IPS-NIHi11 (cell line): ENCODE data around the gene SLC35B1.
"Not testable (repeated sequence)": the region's sequence is repeated elsewhere in the genome, so short reads cannot be mapped to it uniquely, and the experiment has no call there.

Source experiments
- DNase-seq: peaks from one replicate; pipeline ENCODE4 v3.0.0; 2012; ENCODE audit warnings: mixed read lengths, low spot score

SLC35B1 gene

GRCh38 chr17:49699966-49700575 lies 7.7 kb downstream of the SLC35B1 start:
- DNase-seq, result no peak

DNA sequence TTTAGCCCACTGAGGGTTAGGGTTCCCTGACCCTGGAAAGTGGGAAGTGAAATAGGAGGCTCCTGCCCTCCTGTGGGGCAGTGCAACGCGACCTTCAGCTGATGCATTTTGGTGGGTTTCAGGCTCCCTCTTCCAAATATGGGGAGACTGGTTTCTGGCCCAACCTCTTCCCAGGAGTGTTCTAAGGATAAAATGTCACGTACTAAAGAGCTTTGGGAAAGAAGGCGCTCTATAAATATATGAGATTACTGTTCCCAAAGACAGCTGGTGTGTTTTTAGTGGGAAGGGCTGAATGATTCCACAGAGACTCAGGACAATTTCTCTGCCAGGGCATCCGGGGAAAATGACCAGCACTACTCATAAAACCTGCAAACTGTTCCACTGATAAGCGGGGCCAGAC lies 9.8 kb downstream of the SLC35B1 start:
- no peak for DNase-seq

DNA sequence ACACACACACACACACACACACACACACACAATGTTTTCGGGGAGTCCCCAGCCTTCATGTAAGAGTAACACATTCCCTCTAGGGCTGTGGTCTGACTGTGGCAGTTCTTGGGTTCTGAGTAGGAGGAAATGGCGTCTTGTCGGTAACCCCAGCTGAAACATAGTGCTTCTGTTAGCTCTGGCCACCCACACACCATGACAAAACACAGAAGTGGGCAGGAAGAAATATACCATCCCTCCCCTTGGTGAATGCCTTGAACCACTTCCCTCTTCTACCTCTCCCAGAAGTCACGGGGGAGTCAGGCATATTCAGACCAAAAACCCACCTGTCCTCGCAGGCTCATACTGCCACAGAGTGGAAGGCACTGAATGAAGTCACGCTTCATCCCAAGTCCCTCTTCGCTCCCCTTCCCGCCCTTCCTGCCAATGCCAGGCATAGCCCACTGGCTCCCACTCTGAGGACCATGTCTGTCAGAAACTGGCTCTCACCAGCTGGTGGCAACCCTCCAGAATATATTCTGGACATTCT lies 11.5 kb downstream of the SLC35B1 start:
- no peak for DNase-seq

DNA sequence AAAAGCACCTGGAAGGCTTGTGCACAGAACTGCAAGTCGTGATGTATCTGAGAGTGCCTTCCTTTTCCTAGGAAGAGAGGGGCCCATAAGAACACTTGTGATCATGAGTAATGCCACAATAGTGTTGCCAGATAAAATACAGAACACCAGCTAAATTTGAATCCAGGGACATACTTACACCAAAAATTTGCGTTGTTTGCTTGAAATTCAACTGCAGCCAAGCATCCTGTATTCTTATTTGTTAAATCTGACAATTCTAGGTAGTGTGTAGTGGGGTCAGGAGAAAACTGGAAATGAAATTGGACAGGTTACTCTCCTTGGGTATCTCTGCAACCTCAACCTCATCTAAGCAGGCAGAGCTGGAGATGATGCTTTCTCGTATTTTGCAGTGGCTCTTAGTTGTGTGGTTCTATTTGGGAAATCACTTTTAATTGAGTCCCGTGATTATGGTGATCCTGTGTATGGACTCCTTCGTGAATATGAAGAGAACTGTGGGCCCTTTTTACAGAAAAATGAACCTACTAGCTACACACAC lies 12.0 kb downstream of the SLC35B1 start:
- DNase-seq, result no peak

DNA sequence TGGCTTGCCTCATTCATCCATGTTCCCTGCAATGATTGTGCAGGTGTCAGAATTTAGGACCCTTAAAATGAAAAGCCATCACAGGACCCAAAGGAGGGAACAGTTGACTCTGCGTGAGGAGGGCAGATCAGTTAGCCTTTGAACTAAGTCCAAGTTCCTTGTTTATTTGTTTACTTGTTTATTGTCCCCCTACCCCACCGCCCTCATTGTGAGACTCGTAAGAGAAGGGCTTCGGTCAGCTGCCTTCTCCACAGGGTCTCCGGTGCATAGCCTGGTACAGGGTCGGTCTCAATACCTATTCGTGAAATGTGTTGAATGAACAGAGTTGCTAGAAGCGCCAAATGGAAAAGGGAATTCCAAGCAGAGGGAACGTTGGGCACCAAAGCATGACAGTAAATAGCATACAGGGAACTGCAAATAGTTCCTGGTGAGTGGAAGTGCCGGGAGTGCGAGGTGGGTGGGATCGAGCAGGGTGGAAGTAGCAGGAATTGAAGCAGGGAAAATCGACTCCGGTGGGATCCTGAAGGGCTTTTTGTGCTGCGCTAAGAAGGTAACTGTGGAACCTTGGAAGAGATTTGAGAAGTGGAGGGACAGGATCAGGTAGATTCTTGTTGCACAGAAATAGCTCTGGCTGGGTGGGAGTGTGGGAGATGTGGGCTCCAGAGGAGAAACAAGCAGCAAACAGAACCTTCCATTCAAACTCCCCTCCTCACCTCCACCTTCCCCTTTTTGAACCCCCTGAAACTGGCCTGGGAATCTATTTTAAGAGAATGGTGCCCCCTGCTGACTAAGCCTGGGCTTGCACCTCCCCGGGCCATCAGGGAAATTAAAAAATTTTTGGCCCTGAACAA lies 12.7 kb downstream of the SLC35B1 start:
- peak; percentile 67 for DNase-seq

DNA sequence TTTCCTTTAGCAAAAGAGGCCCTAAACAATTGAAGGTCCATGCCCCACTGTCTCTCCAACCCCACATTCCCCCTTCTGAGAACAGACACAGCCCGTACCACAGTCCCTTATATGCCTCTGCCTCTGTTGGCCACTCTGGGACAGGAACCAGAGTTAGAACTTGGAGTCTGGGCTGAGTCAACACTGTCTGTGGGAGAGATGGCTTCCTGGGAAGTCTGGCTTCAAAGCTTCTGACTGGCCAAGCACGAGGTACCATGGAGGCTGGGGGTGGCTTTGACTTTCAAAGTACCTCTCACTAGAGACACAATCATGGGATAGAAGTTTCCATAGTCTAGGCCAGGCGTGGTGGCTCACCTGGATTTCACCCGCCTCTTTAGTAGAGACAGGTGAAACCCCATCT lies 15.0 kb downstream of the SLC35B1 start:
- no peak for DNase-seq

GRCh38 chr17:49691677-49692191 lies 16.0 kb downstream of the SLC35B1 start:
- DNase-seq, result peak; percentile 39

DNA sequence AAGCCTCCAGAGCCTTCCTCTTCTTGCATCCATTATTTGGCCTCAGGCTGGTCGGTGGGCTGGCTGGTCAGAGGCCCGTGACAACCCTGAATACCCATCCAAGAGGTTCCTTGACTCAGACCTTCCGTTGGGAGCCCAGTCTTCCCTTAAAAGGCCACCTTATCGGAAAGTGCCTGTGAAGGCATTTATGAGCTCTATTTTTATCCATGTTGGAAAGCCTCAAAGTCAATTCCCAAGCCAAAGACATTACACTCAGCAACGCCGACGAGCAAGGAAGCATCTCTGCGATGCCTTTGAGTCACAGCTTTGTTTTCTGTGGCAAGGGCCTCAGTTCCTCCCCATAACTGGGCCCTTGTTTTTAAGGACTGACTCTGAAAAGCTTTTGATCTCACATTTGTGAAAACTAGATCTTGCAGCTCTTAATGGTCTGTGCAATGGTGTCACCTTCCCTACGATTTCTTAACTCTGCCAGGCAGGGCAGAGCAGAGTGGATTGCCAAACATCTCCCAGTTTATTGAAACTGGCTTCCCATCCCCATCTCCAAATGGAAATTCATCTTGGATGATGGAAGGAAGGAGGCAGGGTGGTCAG lies 16.6 kb downstream of the SLC35B1 start:
- DNase-seq, result no peak

DNA sequence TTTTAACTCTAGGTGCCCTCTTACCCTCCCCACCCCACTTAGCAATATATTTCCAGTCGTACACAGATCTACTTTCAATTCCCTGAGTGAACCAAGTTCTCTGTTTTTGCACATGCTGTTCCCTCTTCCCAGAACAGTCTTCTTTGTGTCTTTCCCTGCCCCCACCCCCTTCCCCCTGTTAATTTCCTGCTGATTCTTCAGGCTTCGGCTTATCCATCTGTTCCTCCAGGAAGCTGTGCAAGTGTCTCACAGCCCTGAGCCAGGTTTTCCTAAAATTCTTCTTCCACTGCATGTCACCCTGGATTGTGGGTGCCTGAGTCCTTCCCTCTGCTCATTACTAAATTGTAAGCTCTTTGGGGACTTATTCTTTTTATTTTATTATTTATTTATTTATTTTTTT lies 17.5 kb downstream of the SLC35B1 start:
- no peak for DNase-seq

DNA sequence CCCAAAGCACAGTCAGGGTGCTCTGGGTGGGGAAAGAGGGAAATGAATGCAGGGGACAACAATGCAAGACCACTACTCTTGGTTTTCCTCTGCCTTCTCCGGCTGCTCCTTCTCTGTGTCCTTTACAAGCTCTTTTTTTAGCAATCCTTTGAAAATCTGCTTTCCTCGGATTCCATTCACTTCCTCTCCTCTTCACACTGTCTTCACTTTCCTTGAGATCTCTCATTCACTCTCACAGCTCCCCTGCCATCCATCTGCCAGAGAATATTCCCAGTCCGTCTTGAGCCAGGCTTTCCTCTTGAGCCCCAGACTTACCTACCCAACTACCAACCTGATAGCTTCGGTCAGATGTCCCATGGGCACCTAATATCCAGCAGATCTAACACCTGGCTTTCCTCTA lies 18.9 kb downstream of the SLC35B1 start:
- DNase-seq, result no peak

GRCh38 chr17:49687878-49688491 lies 19.8 kb downstream of the SLC35B1 start:
- no peak for DNase-seq

DNA sequence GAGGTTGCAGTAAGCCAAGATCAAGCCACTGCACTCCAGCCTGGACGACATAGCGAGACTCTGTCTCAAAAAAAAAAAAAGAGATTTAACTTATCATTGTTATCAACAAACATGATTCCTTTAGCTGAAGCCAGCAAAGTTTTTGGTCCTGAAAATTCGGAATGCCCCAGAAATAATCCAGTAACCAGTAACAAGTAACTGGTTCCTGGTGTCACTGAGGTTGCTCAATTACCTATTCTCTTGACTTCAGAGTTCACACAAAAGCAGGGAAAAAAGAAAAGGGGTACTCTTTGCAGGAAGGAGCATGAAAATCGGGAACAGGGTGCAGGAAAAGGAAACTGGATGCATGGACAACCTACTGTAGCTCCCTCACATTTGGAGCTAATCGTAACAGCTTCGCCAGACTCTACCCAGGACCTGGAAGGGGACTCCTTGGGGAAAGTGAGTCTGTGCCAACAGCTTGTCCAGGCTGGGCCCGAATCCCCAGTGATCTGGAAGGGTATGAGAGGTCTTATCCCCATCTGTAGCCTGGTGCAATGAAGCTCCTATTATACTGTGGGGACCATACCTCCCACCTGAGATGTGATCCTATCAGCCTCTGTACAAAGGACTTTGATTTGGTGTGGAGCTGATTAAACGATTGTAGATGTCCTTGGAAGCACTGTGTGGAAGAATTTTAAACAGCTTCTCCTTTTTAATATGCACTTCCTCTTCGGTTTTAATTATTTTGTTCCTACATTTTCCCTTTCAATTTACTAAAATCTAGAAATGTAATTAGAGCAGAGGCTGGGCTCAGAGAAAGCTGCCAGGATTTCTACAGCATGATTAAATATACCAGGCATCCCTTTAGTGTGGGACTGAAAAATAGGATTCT lies 26.4 kb downstream of the SLC35B1 start:
- no peak for DNase-seq

DNA sequence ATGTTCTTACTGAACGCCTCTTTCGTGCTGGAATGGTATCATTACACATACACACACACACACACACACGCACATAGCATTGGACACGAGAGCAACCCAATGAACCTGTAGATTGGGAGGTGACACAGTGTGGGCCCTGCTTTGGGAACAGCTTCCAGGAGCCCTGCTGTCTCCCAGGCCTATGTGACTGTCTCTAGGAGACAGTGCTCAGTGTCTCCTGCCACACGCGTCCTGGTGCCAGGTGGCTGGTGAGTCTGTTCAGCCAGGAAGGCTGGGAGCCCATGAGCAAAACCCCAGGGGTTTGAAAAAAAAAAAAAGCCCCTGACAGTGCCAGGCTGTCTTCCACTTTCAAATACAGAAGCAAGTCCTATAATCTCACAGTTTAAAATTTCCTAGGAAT lies 27.4 kb downstream of the SLC35B1 start:
- DNase-seq, result no peak

- DNase-seq, result peak; percentile 97
Observed at GRCh38 chr17:49677933-49678847, 29.6 kb downstream of the SLC35B1 start, which contains the start of gene SPOP. Gene SPOP (minus strand): TSS chr17:49678097. CDS start chr17:49622810, 55,287 bp downstream.

DNA sequence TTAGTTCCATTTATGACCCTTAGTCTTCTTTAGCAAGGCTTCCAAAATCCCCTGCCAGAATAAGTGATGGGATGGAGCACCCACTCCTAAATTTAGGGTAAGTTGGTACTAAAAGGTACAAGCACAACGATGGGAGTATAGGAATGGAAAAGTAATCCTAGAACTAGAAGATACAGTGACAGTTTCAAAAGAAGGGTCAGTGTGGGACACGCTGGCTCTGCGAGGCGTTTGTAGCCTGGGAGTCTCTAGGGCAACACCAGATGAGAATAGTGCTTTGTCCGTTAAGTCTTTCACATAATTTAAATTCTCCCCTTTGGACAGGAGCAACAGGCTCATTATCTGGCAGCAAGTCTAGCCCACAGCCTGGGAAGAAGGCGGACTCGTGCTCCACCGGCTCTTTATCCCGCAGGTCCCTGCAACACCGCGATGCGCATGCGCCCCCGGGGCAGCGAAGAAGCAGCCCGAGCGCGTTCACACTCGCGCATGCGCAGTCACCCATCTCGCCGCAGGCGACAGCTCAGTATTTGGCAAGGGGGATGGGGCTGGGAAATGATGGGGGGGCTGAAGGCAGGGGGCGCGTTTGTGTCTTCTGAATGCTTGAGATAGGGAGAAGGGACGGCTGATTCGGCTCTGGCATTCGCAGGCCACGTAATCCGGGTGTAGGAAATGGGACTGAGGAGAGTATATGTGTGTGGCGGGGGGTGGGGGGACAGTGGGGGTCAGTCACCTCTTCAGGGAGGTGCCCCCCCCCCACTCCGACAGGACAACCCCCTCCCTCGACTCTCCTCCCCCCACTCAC lies 30.4 kb downstream of the SLC35B1 start:
- DNase-seq, result peak; percentile 97

DNA sequence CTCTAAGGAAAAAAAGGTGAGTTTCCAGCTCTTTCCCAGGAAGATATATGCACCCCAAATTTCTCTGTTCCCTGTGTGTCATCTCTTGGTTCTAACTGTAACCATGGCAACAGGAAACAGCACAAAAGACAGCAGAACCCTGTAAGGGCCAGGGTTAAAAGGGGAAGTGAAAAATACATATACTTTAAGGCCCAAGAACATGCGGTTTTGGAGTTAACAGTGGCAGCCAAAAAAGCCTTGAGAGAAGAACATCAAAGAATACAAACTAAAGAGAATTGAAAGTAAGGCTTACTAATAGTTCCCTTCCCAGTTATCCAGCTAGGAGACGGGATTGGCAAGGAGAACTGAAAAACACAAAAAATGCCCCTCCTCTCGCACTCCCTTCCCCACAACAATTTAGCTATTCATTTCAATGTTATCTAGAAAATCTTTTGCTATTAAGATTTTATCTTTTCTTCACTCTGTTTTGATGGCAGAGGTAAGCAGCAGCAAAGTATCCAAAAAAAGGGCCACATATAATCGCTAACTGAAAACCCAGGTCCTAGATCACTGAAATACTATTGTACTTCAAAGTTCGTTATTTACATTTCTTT lies 31.4 kb downstream of the SLC35B1 start:
- DNase-seq, result no peak

DNA sequence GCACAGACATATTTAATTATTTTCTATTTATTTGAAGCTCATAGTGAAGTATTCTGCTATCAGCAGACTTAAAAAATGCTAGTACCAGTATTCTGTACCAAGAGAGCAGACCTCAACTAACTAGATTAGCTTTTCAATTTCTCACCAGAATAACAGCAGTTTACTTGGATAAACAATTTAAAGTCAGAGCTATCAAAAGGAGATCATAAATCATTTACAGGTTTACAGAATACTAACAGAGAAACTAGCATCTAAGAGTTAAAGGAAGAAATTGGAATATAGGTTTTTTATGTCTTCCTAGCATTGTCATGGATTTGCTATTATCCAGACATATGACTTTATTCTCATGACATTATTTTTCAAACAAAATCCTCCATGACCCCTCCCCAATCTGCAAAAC lies 33.3 kb downstream of the SLC35B1 start:
- DNase-seq, result no peak

DNA sequence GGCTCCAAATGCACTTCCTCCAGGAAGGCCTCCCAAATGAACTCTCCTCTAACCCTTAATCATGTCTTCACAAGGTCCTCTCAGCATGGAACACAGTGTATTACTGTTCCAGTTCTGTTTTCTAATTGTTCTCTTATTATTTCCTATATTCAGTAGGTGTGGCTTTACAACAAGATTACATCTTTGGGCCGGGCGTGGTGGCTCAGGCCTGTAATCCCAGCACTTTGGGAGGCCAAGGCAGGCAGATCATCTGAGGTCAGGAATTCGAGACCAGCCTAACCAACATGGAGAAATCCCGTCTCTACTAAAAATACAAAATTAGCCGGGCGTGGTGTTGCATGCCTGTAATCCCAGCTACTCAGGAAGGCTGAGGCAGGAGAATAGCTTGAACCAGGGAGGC lies 34.1 kb downstream of the SLC35B1 start:
- not testable (repeated sequence) for DNase-seq

DNA sequence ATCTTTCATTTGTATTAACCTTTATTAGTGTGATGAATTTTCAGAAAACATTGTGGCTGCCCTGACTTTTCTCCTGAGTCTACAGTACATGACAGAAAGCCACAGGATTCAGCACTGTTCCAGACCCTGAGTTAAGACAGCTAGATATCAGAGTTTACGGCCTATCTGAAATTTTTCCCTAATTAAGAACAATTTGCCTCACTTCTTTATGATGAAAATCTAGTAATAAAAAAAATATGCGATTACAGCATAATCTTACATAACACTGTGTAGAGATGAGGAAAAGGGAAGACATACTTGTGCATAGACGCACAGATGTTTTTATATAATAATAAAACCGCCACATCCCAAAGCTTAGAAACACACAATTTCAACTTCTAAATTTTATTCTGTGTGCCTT lies 37.1 kb downstream of the SLC35B1 start:
- DNase-seq, result no peak
